K562 (cell line): Measurements from ENCODE around the gene DSCAM. TPM values are rescaled to one million over a fixed set of nuclear protein-coding genes. Genes with fewer than 3 reads are reported as not detected.

Experiments used
- ATAC-seq: fragments of 200-7000 bp; cut with Tn5 transposase; 3 replicates; pipeline ENCODE4 v1.9.1; 2020; ENCODE audit warnings: moderate library complexity
- BruUV-seq: library from RNA; stranded (reverse); fragments of 400-500 nt; replicated peaks from 2 replicates; lab custom pipeline; 2021; lab: Mats Ljungman, UMichigan
- CTCF ChIA-PET: fragments of 300-600 bp; formaldehyde crosslinking; extraction: SDS; loops from one replicate; lab custom pipeline; 2021; ENCODE audit warnings: low intra/inter-chr PET ratio; lab: Yijun Ruan, JAX
- POLR2A ChIA-PET: fragments of 300-600, 350-650 bp; sonication (Branson Sonifier 250); formaldehyde crosslinking; extraction: SDS; loops from one replicate; lab custom pipeline; 2021; ENCODE audit warnings: antibody characterized with exemption, inconsistent platforms; lab: Yijun Ruan, JAX
- DNase-seq, 4 experiments: peaks; one replicate each; pipeline versions ENCODE4 v3.0.0 to v3.0.0-alpha.2; 2011 to 2018; ENCODE audit warnings: low spot score in 3 of 4, mixed read lengths in 3 of 4; ENCODE audit errors: extremely low read depth in 1 of 4
- FAIRE-seq: peaks from 2 replicates; lab custom pipeline; 2011; peaks lifted over from hg19 to GRCh38; lab: Jason Lieb, UNC
- H2AFZ ChIP-seq: 2 replicates; pipeline ENCODE4 v1.6.0; 2011; ENCODE audit warnings: low read depth, low read length, control low read depth, inconsistent platforms
- H3K27ac ChIP-seq: fragments of 200-600 bp; 3 replicates; pipeline ENCODE4 v1.8.0; 2011; ENCODE audit warnings: low read depth, mild to moderate bottlenecking, control low read depth, inconsistent platforms, low read length, moderate library complexity, mixed read lengths; ENCODE audit errors: extremely low read depth
- H3K27me3 ChIP-seq, 2 experiments: fragments of 300-600 bp in 1 of 2; 2 replicates in 1 of 2; 3 replicates in 1 of 2; pipeline versions ENCODE4 v1.6.0 to v1.8.0; 2011; ENCODE audit warnings: inconsistent platforms in 2 of 2, low read length in 2 of 2, mild to moderate bottlenecking in 1 of 2, mixed read lengths in 1 of 2, moderate library complexity in 1 of 2; ENCODE audit not compliant: control insufficient read depth in 2 of 2, insufficient read depth in 2 of 2
- H3K36me3 ChIP-seq: fragments of 300-600 bp; 3 replicates; pipeline ENCODE4 v1.8.0; 2011; ENCODE audit warnings: mild to moderate bottlenecking, low read length, inconsistent platforms; ENCODE audit not compliant: control insufficient read depth, insufficient read depth
- H3K4me1 ChIP-seq, 2 experiments: fragments of 200-600 bp in 1 of 2; replicated peaks in 1 of 2; 2 replicates in 1 of 2; 3 replicates in 1 of 2; pipeline versions ENCODE4 v1.5.1 to v1.8.0; 2011; ENCODE audit warnings: inconsistent platforms in 2 of 2, low read length in 2 of 2, mild to moderate bottlenecking in 1 of 2, mixed read lengths in 1 of 2, moderate library complexity in 1 of 2; ENCODE audit not compliant: control insufficient read depth in 2 of 2, insufficient read depth in 2 of 2
- H3K4me2 ChIP-seq: 2 replicates; pipeline ENCODE4 v1.6.1; 2011; ENCODE audit warnings: low read length, control low read depth, inconsistent platforms, mixed read lengths; ENCODE audit not compliant: insufficient read depth
- H3K4me3 ChIP-seq: fragments of 200-600 bp; sonication (generic), shearing (Covaris generic); 2 replicates; pipeline ENCODE4 v1.5.1; 2016; ENCODE audit warnings: control low read depth, inconsistent platforms
- H3K79me2 ChIP-seq: fragments of 200-600 bp; 3 replicates; pipeline ENCODE4 v1.8.0; 2011; ENCODE audit warnings: low read length, inconsistent platforms; ENCODE audit not compliant: control insufficient read depth, insufficient read depth
- H3K9ac ChIP-seq, 2 experiments: 2 replicates each; pipeline versions ENCODE4 v1.6.0 to v1.6.1; 2011; ENCODE audit warnings: low read depth in 2 of 2, low read length in 2 of 2, control low read depth in 1 of 2, inconsistent platforms in 1 of 2, mild to moderate bottlenecking in 1 of 2, mixed read lengths in 1 of 2; ENCODE audit not compliant: insufficient read depth in 1 of 2
- H3K9me1 ChIP-seq: one replicate; pipeline ENCODE4 v1.6.0; 2011; ENCODE audit warnings: inconsistent platforms, mild to moderate bottlenecking, low read length, moderate library complexity; ENCODE audit not compliant: control insufficient read depth, insufficient read depth
- H3K9me3 ChIP-seq: replicated peaks from 2 replicates; pipeline ENCODE4 v1.5.1; 2011; ENCODE audit warnings: low read depth, low read length, inconsistent platforms; ENCODE audit not compliant: control insufficient read depth, insufficient read depth
- H4K20me1 ChIP-seq: replicated peaks from 2 replicates; pipeline ENCODE4 v1.6.1; 2011; ENCODE audit warnings: low read length, inconsistent platforms, mixed read lengths; ENCODE audit not compliant: control insufficient read depth, insufficient read depth
- CCNT2 ChIP-seq: IDR thresholded peaks from 2 replicates; pipeline ENCODE4 v1.6.1; 2011; ENCODE audit warnings: borderline replicate concordance, low read depth, mild to moderate bottlenecking, moderate library complexity, mixed read lengths, low read length; ENCODE audit not compliant: insufficient read length; ENCODE audit errors: extremely low read depth
- CREB1 ChIP-seq, 2 experiments: sonication (generic) in 1 of 2; formaldehyde crosslinking in 1 of 2; IDR thresholded peaks; 2 replicates each; pipeline versions ENCODE4 v1.6.1 to v1.8.0; 2012 to 2022; ENCODE audit warnings: inconsistent platforms in 1 of 2, mild to moderate bottlenecking in 1 of 2, missing genetic modification reagents in 1 of 2, moderate library complexity in 1 of 2
- ELF1 ChIP-seq: fragments of 200-800 bp; sonication (Bioruptor generic); IDR thresholded peaks from 2 replicates; pipeline ENCODE4 v1.6.1; 2016; ENCODE audit warnings: missing genetic modification characterization, missing compliant biosample characterization
- HNRNPH1 ChIP-seq: fragments of 200-400 bp; formaldehyde crosslinking; optimal IDR thresholded peaks from 2 replicates; pipeline ENCODE3; 2017; ENCODE audit warnings: low read depth, mild to moderate bottlenecking, low read length, moderate library complexity
- MED1 ChIP-seq: sonication (generic); formaldehyde crosslinking; IDR thresholded peaks from 2 replicates; pipeline ENCODE4 v1.8.1; 2023; ENCODE audit warnings: missing genetic modification reagents, borderline replicate concordance
- NR2C1 ChIP-seq, 2 experiments: fragments of 450-650 bp; IDR thresholded peaks; 2 replicates each; pipeline ENCODE4 v1.6.1; 2017; ENCODE audit warnings: mild to moderate bottlenecking in 2 of 2, antibody characterized with exemption in 1 of 2, inconsistent platforms in 1 of 2, missing compliant biosample characterization in 1 of 2, missing genetic modification characterization in 1 of 2
- RBBP5 ChIP-seq: fragments of 200-600 bp; sonication (generic); IDR thresholded peaks from 2 replicates; pipeline ENCODE4 v1.6.1; 2012; ENCODE audit warnings: borderline replicate concordance, mild to moderate bottlenecking, low read length, control low read depth, inconsistent platforms; ENCODE audit not compliant: insufficient read depth, poor library complexity, severe bottlenecking
- SMAD4 ChIP-seq: fragments of 250-450 bp; sonication (Bioruptor Pico); conservative IDR thresholded peaks from 2 replicates; pipeline ENCODE4 v1.8.0; 2021; ENCODE audit warnings: inconsistent platforms, mild to moderate bottlenecking, moderate library complexity
- ZFP30 ChIP-seq: fragments of 250-450 bp; sonication (Bioruptor Pico); IDR thresholded peaks from 2 replicates; pipeline ENCODE4 v1.8.0; 2022; ENCODE audit warnings: moderate library complexity, mild to moderate bottlenecking, inconsistent platforms, borderline replicate concordance
- ZNF175 ChIP-seq: fragments of 200-800 bp; sonication (Bioruptor generic); IDR thresholded peaks from 2 replicates; pipeline ENCODE4 v1.6.1; 2016; ENCODE audit warnings: low read depth, mild to moderate bottlenecking, missing genetic modification characterization, missing compliant biosample characterization
- ZNF184 ChIP-seq: sonication (generic); formaldehyde crosslinking; IDR thresholded peaks from 2 replicates; pipeline ENCODE4 v1.5.0; 2020; ENCODE audit warnings: missing genetic modification reagents
- ZNF695 ChIP-seq: fragments of 450-650 bp; formaldehyde crosslinking; IDR thresholded peaks from 2 replicates; pipeline ENCODE4 v1.4.0; 2020; ENCODE audit warnings: mild to moderate bottlenecking, moderate library complexity
- ZZZ3 ChIP-seq: fragments of 450-650 bp; IDR thresholded peaks from 2 replicates; pipeline ENCODE4 v1.6.1; 2016; ENCODE audit warnings: antibody characterized with exemption, mild to moderate bottlenecking, moderate library complexity
- WGBS: fragments of 100-300 bp; shearing (Covaris generic); methylation state at CpG from one replicate; pipeline ENCODE4 v1.1.6; 2016; ENCODE audit warnings: low coverage, mixed read lengths; ENCODE audit not compliant: insufficient coverage; ENCODE audit errors: missing lambda C conversion rate; 5-methylcytosine and 5-hydroxymethylcytosine counted together
- in situ Hi-C: fragments of 300-500 bp; cut with MboI; formaldehyde crosslinking; loops from 4 replicates; pipeline ENCODE4 v1.15.0; 2018; ENCODE audit warnings: inconsistent platforms, mixed read lengths
- intact Hi-C: fragments of 100-400 bp; cut with micrococcal nuclease; formaldehyde crosslinking; loops from 2 replicates; pipeline ENCODE4 v1.14.2; 2022
- polyA plus RNA-seq, 8 experiments: library from polyadenylated mRNA; depleted of rRNA in 4 of 8; stranded (reverse) in 5 of 8; unstranded in 3 of 8; fragments of >200 nt; fragmentation: Nextera tagmentation in 2 of 8; fragmentation: Illumina TruSeq in 1 of 8; extraction: Ambion mirVana in 2 of 8; extraction: Trizol in 1 of 8; gene quantifications; 2 replicates each; pipeline versions ENCODE4 v1.2.1 to v1.2.3, GENCODE V29; 2011 to 2014; ENCODE audit warnings: inconsistent platforms in 1 of 8, missing spikeins in 1 of 8
- total RNA-seq, 7 experiments: library from RNA; depleted of rRNA in 6 of 7; stranded (reverse); fragments of >200 nt in 6 of 7; fragmentation: Illumina TruSeq in 2 of 7; extraction: Trizol in 2 of 7; gene quantifications; 2 replicates each; pipeline versions ENCODE4 v1.2.1 to v1.2.3, GENCODE V29; 2011 to 2021; ENCODE audit warnings: low replicate concordance in 1 of 7
- TF ChIP-seq, protein P1 (sequence below): sonication (generic); formaldehyde crosslinking; IDR thresholded peaks from 2 replicates; pipeline ENCODE4 v1.8.0; 2022; ENCODE audit warnings: mild to moderate bottlenecking, missing genetic modification reagents, borderline replicate concordance
- TF ChIP-seq, protein P2 (sequence below): fragments of 250-450 bp; sonication (Bioruptor Pico); IDR thresholded peaks from 2 replicates; pipeline ENCODE4 v1.5.0; 2021; ENCODE audit warnings: mild to moderate bottlenecking, moderate library complexity
- TF ChIP-seq, protein P3 (sequence below): sonication (generic); formaldehyde crosslinking; IDR thresholded peaks from 2 replicates; pipeline ENCODE4 v1.8.0; 2022; ENCODE audit warnings: mild to moderate bottlenecking, missing genetic modification reagents

DSCAM gene
- total and polyA plus RNA-seq, 9 of the 15 experiments (the other 6 are each of a cell fraction or from before 2014, with no cell fraction given) = not detected

DNA sequence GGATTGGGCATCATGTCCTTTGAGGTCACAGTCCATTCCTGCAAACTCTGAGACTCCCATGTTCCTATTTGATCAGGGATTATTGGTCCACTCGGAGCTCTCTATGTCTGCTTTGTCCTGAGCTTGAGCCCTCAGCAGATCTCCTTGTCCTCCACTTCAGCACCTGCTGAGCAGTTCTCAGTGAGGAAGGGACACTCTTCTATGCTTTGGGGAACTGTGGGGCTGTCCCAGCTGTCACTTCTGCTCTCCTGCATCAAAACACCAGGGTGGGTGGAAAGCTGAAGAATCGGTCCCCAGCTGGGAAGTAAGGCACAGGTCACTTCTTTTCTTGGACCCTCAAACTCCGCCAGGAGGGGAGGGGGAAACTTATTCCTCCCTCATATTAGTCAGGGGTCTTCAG lies 880.2 kb downstream of the DSCAM start:
- H3K9ac ChIP-seq = no peak overlapping the region
- DNase-seq = no peak
- H3K4me3 ChIP-seq = no peak overlapping the region
- no peak for FAIRE-seq
- intact Hi-C loops (no loop called here), in situ Hi-C loops (no loop called here)
- no peaks in the 10 kb centered on the region for H3K4me1 ChIP-seq
- no peaks in the 10 kb centered on the region for H3K27me3 ChIP-seq
- CTCF ChIA-PET = no interaction called here
- H3K36me3 ChIP-seq = no peaks in the 10 kb centered on the region
- H3K9me3 ChIP-seq = no peaks in the 10 kb centered on the region
- no peak for ATAC-seq
- no peaks in the 10 kb centered on the region for H3K79me2 ChIP-seq
- no peak overlapping the region for H3K4me2 ChIP-seq
- H2AFZ ChIP-seq = no peak overlapping the region
- H3K9me1 ChIP-seq = no peaks in the 10 kb centered on the region
- POLR2A ChIA-PET = interaction anchor here (0.6 kb wide), 1 partner anchor 128 kb away, joined by 3 read pairs; no protein-coding TSS in a partner anchor
- WGBS = 2% methylated on average over 3 of the region's 3 CpGs
- no peaks in the 10 kb centered on the region for H4K20me1 ChIP-seq
- H3K27ac ChIP-seq = no peak overlapping the region
- no TSS peak for BruUV-seq
- TF ChIP-seq MED1 (no peak), ZNF695 (no peak), ZZZ3 (no peak), SMAD4 (CRISPR knock-in tag) (no peak), ZFP30 (CRISPR knock-in tag) (no peak), RBBP5 (no peak), ELF1 (tag) (no peak), CCNT2 (no peak), ZNF184 (no peak), HNRNPH1 (no peak), CREB1 (IDR thresholded peaks at IDR 0.05) (no peak), CREB1 (CRISPR knock-in tag; IDR thresholded peaks at IDR 0.05) (no peak), ZNF175 (no peak), NR2C1 (IDR thresholded peaks at IDR 0.05) (no peak), NR2C1 (tag; IDR thresholded peaks at IDR 0.05) (no peak)
- TF ChIP-seq, protein P1, sequence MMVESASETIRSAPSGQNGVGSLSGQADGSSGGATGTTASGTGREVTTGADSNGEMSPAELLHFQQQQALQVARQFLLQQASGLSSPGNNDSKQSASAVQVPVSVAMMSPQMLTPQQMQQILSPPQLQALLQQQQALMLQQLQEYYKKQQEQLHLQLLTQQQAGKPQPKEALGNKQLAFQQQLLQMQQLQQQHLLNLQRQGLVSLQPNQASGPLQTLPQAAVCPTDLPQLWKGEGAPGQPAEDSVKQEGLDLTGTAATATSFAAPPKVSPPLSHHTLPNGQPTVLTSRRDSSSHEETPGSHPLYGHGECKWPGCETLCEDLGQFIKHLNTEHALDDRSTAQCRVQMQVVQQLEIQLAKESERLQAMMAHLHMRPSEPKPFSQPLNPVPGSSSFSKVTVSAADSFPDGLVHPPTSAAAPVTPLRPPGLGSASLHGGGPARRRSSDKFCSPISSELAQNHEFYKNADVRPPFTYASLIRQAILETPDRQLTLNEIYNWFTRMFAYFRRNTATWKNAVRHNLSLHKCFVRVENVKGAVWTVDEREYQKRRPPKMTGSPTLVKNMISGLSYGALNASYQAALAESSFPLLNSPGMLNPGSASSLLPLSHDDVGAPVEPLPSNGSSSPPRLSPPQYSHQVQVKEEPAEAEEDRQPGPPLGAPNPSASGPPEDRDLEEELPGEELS = no peak
- TF ChIP-seq, protein P2, sequence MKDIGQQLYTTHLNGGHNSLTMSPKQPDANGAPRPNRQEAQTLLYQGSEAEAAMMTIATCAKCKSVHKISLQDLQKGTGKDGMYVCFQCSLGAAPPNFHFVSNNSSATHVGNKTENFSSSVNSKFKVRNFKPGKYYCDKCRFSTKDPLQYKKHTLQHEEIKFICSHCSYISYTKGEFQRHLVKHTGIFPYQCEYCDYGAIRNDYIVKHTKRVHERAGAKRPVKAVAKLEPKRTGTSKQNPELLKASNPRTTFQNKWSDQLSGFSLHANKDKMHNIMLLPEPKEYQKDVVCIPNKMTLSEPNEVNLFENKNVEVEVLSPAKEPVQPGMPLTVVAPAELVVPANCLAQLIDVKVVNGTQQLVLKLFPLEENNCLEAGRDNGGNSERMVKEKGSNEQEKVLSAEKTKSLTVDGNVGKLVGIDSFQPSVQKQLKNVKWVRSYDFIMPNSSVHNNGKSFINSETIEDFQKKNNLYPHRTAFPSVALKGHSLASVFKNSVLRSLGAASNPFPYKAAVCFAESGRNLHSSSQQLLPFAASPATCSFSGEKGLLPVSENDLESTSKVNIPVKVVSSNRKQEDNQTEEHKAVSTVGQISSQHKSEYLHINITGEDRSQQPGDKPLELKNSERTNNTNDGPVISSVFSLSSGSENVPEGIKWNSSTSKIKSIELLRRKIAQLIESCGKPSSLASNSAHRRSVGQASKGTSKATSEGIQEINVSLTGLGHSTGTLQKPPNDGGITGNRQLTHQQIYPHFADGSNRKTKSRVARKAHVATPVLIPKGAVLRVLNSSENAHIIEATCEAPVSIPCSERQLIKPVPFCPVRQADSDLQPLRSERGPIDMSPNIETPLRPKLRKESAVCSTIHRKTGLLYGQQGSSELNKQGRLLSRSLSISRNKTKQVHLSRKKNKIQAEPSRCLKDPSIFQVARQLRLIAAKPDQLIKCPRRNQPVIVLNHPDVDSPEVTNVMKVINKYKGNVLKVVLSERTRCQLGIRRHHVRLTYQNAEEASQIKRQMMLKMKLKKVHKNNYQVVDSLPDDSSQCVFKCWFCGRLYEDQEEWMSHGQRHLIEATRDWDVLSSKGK (CRISPR knock-in tag) = no peak
- TF ChIP-seq, protein P3, sequence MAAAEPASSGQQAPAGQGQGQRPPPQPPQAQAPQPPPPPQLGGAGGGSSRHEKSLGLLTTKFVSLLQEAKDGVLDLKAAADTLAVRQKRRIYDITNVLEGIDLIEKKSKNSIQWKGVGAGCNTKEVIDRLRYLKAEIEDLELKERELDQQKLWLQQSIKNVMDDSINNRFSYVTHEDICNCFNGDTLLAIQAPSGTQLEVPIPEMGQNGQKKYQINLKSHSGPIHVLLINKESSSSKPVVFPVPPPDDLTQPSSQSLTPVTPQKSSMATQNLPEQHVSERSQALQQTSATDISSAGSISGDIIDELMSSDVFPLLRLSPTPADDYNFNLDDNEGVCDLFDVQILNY (CRISPR knock-in tag) = no peak
